Astrocyte of the hippocampus (primary cell): ENCODE data around the gene ARHGEF18.

ENCODE experiments used
- DNase-seq: peaks from one replicate; pipeline ENCODE4 v3.0.0; 2011; ENCODE audit warnings: low read depth, low spot score

ARHGEF18 gene

DNA sequence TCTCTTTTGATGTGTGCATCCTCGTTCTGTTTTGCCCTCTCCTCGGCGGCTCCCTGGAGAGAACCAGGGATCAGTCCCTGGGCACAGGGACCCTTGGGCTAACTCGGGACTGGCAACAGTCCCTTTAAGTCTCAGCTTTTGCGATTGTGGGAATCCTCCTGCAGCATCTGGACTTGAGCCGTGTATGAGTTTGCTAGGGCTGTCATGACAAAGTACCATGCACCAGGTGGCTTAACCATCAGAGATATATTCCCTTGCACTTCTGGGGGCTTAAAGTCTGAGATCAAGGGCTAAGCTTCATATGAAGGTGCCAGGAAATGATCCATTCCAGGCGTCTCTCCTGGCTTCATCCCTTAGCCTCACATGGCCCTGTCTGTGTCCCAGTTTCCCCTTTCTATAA, 34.5 kb downstream of the ARHGEF18 start:
- no peak for DNase-seq

DNA sequence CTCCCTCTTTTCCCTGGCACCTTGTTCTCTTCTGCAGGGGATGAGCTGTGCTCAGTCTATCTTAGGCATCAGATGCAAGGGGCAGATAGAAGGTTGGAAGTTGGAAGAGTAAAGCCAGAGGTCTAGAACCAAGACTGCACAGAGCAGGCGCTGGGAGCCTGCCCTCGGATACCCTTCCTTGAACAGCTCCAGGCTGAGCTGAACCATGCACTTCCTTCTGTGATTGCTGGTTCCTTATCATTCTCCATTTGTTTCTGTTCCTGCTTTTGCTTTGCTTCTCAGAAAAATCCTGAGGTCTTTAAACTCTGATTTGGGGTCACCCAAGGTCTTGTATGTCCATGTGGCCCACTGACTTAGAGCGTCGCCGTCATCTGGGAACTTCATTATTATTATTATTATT, 36.3 kb downstream of the ARHGEF18 start:
- no peak for DNase-seq

- DNase-seq: no peak
Measured at GRCh38 chr19:7386308-7386707, 37.6 kb downstream of the ARHGEF18 start.

DNA sequence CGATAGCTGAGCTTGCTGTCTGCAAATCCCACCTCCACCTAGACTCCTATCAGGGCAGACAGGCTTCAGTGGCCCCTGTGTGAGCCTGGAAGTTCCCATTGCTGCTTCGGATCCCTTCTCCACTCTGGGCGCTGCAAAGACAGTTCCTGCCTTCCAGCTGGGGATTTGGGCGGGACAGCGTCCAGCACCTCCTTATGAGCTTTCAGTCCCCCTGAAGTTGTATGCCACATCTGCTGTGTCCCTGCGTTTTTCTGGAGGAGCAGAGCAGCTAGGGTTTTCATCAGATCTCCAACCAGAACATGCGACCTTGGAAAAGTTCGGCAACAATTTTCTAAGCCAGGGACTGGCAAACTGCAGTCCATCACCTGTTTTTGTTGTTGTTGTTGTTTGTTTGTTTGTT, 38.0 kb downstream of the ARHGEF18 start:
- DNase-seq: no peak

DNA sequence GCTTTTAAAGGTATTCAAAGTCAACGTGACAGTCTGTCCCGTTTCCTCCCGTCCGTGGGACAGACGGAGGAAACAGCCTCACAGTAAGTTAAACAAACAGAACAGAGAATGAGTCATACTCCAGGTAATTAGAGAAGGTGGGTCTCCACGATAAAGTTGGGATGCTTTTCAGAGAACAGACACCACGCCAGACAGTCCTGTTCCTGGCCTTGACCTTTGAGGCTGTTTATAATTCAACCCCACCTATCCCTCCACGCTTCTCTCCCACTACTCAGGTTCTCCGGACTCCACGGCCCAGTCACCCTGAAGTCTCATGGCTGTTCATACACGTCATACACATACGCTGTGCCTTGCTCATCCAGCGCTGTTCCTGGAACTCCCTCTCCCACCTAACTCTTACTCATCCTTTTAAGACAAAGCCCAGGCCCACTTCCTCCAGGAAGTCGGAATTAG, 42.5 kb downstream of the ARHGEF18 start:
- DNase-seq: peak; percentile 57

DNA sequence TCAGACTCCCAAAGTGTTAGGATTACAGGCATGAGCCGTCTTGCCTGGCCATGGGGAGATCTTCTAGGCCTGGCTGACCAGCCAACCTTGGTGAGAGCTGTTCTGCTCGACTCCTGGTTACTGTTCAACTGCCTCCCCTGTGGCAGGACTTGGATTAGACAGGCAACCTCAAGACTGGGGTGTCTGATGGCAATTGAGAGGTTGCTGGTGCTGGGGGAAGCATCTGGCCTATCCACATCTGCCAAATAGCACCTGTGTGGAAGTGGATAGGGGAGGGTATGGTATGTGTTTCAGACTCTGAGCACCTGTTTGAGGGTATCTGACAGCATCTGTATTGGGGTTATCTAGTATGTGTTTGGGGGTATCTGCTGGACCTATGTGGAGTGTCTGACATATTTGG, 44.7 kb downstream of the ARHGEF18 start:
- no peak for DNase-seq

DNA sequence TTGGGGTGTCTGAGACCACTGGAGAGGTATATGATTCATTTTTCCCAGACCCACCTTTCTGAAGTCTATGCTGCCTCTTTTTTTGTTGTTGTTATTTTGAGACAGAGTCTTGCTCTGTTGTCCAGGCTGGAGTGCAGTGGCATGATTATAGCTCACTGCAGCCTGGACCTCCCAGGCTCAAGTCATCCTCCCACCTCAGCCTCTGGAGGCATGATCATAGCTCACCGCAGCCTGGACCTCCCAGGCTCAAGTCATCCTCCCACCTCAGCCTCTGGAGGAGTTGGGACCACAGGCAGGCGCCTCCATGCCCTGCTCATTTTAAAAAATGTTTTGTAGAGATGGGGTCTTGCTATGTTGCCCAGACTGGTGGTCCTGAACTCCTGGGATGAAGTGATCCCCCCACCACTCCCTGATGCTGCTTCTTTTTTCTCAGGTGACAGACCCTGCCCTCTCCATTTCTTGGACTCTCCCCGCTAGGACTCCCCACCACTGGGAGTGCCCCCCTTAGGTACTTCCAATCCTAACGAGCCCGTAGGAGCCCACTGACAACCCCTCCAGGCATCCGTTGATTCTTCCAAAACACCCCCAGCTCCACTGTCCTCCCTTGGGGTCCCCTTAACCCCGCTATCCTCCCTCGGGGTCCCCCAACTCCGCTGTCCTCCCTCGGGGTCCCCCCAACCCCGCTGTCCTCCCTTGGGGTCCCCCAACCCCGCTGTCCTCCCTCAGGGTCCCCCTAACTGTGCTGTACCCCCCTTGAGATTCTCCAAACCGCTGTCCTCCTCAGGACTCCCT, 45.4 kb downstream of the ARHGEF18 start:
- DNase-seq: no peak

- peak; percentile 97 for DNase-seq
Measured at GRCh38 chr19:7394731-7395359, 46.1 kb downstream of the ARHGEF18 start.

GRCh38 chr19:7395360-7396066, 46.8 kb downstream of the ARHGEF18 start:
- peak; percentile 42 for DNase-seq

DNA sequence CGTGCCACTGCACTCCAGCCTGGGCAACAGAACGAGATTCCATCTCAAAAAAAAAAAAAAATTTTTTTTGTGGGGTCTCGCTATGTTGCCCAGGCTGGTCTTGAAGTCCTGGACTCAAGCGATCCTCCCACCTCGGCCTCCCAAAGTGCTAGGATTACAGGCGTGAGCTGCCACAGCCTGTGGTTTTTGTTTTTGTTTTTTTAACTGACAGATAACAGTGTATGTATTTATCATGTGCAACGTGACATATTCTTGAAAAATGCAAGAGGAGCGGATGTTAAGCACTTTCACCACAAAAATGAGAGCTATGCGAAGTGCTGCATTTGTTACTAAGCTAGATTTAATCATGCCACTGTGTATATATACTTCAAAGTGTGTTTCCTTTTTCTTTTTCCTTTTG, 49.0 kb downstream of the ARHGEF18 start:
- DNase-seq: peak; percentile 90
